ENCODE results near the gene FXYD6.

FXYD6 gene

DNA sequence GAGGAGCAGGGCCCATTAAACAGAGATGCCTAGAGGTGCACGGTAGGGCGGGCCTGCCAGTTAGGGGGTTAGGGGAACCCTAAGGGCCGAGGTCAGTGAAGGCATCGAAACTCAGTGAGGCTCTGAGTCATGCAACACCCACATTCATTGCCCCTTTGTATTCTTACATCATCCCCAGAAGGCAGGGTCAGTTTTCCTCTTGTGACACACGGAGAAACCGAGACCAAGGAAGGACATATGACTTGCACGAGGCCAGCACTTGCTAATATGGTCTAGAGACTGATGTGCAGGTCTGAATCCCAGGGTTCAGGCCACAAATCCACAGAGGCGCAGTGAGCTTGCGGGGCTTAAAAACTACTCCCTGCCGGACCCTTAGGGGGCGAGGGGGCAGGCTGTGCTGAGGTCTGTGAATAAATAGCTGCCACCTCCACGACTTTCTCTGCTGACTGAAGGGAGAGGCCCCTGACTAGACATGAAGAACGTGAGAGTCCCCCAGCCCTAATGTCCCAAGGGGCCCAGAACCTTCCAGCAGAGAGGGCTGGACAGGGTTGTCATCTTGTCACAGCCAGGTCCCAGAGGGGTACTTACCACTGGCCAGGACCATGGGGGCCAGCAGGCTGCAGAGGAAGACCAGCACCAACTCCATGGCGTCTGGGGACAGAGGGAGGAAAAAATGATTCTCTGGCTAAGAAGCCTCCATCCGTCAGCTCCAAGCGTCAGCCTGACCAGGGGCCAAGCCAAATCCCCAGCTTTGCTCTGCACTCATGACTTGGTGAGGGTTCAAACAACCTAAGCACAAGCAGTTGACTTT, 34.1 kb downstream of the FXYD6 start:
- no peak for DNase-seq (ENCODE audit: low read depth)

DNA sequence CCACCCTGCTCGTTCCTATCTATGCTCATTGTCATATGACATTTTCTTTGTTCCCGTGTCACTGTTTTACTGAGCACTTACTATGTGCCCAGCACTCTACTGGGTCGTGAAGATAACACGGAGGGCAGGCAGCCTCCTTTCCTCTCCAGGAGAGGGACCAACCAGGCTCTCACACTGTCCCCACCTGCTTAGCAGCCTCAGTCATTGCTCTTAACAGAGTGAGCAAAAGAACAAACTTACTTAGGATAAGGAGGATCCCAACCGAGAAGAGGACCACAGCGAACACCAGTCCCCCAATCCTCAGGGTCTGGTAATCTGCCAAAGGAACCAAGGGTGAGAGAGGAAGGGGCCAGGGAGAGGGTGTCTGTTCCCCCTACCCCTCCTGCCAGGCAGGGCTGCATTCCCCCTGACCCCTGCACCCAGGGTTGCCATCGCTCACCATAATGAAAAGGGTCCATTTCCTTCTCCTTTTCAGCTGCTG, 34.9 kb downstream of the FXYD6 start:
- DNase-seq (ENCODE audit: low read depth), result no peak

DNA sequence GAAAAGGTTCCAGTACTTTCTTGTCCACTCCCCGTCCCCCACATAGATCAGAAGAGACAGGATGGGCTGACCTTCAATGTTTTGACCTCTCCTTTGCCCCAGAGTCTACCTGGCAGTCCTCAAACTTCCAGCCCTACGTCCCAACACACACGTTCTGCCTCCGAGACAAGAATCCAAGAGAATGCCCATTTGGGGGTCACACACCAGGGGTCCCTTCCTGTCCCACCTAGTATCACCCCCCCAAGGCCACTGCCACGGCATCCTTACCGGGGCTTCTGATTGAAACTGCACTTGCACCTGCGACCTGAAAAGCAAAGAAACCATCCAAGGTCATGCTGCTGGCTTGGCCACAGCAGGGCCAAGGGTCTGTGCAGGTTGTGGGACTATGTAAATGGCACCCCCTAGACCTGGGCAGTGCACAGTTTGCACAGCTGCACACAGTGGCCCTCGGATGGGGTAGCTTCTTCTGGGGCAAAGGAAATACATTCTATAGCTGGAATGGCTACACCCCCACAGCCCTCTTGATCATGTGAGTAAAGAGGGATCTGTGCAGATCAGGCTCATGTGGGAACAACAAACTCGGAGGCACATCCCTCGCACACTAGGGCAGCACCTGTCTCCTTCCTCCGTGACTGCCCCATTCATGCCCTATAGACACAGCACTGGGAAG, 35.4 kb downstream of the FXYD6 start:
- no peak for DNase-seq (ENCODE audit: low read depth)

GRCh38 chr11:117839936-117840813, 36.3 kb downstream of the FXYD6 start:
- no peak for DNase-seq (ENCODE audit: low read depth)

DNA sequence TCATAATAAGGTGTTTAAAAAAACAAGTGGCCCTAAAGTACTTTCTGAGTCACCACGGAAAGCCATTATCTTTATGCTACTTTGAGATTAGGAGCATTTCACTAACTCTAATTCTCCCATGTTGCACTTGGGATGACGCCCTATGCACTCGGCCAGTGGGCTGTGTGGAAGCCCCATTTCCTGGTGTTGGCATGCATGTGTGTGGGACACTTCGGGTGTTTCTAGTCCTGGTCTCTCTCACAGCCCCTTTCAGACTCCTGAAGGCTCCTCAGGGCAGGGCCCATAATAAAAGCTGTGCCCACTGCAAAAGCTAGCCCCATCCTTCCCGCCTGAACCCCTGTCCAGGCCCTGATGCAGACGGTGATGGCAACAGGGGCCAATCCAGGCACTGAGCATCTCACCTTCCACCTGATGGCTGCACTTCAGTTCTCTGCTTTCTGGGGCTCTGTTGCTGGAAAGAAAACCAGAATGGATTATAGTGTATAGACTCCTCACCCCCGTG, 37.0 kb downstream of the FXYD6 start:
- no peak for DNase-seq (ENCODE audit: low read depth)

GRCh38 chr11:117838901-117839300, 37.6 kb downstream of the FXYD6 start:
- no peak for DNase-seq (ENCODE audit: low read depth)

GRCh38 chr11:117837791-117838190, 38.7 kb downstream of the FXYD6 start:
- no peak for DNase-seq (ENCODE audit: low read depth)

DNA sequence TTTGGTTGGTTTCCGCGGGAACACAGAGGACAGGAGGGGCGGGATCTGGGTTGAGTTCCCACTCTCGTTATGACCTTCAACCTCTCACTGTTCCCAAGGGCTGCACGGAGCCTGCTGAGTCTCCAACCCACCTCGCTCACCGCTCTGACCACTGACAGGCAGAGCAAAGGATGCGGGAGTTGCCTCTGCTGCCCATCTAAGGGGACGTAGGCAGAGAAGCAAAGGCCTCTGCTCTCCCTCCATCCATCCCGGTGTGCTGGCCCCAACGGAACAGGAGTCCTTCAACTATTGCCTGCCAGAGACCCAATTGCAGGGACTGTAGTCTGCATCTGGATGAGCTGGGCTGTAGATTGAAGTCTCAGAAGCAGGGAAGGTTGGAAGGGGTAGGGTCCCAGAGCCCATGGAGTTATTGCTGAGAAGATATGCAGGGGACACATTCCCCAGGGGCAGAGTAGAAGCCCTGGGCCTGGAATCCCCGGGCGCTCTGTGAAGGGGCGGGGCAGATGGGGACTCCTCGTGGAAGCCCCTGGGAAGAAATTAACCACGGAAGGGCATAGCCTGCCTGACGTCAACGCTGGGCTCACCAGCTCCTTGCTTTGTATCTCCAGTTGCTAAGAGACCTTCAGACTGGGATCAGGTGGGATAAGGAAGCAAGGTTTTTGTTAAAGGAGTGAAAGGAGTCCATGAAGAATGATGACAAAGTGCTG, 39.2 kb downstream of the FXYD6 start:
- no peak for DNase-seq (ENCODE audit: low read depth)

DNA sequence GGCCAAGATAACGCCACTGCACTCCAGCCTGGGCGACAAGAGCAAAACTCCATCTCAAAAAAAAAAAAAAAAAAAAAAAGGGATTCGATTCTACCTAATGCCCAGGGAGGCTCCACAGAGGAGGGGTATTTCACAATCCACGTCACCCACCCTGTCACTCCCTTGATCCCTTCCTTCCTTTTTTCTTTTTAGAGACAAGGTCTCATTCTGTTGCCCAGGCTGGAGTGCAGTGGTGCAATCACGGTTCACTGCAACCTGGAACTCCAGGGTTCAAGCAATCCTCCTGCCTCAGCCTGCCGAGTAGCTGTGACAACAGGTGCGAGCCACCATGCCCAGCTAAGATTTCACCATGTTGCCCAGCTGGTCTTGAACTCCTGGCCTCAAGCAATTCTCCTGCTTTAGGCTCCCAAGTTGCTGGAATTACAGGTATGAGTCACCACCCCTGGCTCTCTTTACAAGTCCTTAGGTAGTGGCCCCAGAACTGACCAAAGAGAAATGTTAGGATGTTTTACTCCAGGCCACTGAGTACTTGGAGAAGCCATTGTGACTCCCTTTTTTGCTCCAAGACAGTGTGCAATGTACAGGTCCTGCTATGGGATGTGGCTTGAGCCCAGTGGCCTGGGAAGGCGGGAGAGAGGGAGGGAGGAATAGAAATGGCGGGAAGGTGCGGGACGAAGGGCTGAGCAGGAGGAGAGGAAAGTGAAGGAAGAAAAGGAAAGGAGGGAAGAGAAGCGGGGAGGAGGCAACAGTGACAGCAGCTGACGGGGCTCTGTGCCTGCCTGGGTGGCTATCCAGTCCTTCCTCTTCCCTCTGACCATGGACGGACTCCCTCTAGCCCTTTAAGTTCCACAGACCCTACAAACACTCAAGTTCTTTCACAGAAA, 40.1 kb downstream of the FXYD6 start:
- no peak for DNase-seq (ENCODE audit: low read depth)

DNA sequence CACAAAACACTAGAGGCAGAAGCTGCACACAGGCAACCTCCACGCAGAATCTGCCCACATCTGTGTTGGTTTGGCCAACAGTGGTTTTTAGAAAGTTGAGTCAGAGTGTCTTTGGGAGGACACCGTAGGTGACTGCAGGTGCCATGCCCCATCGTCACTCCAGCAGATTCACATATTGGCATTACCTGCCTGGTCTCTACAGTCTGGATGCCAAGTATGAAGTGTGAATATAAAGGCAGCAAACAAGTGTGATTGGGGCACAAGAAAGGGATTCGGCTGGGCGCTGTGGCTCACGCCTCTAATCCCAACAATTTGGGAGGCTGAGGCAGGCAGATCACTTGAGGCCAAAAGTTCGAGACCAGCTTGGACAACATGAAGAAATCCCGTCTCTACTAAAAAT, 40.9 kb downstream of the FXYD6 start:
- no peak for DNase-seq (ENCODE audit: low read depth)

DNA sequence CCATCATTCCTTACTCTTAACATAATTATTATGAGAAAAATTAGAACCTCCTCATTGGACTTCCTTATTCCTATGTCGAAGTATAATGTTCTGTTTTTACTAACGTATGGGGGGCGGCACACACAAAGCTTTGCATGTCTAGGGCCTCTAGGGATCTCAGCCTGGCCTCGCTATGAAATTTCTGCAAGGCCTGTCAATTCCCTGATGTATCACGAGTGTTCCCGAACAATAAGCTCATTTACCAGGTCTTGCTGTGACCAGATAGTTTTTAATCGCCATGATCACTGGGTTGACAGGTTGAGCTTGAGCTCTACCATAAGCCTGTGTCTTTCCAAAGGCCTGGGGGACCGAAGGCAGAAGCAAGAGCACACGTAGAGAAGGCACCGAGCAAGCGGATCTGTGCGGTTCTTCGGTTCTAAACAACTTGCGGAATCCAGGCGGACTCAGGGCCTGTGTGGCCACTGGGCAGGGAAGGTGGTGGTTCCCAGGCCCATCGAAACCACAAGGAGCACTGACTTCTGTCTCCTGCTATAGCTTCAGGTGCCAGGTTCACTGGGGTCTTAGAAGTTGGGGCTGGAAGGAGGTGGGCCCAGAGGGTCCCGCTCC, 41.5 kb downstream of the FXYD6 start:
- DNase-seq (ENCODE audit: low read depth), result no peak

GRCh38 chr11:117834068-117834810, 42.2 kb downstream of the FXYD6 start:
- DNase-seq (ENCODE audit: low read depth), result no peak

DNA sequence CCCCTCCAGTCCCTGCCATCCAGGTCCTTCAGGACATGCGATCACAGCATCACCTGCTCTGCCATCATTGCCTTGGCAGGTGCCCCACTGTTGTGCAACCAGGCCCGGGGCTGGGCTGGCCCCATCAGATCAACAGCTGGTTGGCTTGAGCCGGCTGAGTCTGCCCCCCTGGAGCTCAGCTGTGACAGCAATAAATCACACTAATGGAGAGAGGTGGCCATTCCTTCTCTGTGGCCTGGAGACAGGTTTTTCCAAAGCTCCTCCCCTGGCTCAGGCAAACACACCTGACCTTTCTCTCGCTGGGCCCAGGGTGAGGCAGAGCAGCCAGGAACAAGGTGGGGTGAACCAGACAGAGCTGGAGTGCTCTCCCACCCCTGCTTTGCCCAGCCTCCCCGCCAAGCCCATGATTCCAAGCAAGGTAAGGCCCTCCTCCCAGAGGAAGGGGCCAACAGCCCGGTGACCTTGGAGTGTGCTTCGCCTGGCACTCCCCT, 43.0 kb downstream of the FXYD6 start:
- no peak for DNase-seq (ENCODE audit: low read depth)

- no peak for DNase-seq (ENCODE audit: low read depth)
Observed at GRCh38 chr11:117832511-117832910, 43.9 kb downstream of the FXYD6 start.

GRCh38 chr11:117831661-117832415, 44.6 kb downstream of the FXYD6 start:
- no peak for DNase-seq (ENCODE audit: low read depth)

- DNase-seq (ENCODE audit: low read depth), result no peak
Observed at GRCh38 chr11:117830674-117831351, 45.6 kb downstream of the FXYD6 start.

DNA sequence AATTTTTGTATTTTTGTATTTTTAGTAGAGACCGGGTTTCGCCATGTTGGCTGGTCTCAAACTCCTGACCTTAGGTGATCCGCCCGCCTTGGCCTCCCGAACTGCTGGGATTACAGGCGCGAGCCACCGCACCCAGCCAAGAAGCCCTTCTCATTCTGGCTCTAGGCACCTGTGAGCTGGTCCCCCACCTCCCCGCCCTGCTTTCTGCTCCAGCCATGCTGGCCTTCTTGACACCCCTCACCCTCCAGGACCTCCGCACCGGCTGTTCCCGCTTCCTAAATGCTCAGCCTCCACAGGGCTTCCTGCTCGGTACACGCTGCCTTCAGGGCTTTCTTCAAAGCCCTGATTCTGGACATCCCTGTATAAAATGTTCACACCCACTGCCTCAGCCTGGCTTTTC, 46.4 kb downstream of the FXYD6 start:
- no peak for DNase-seq (ENCODE audit: low read depth)

DNA sequence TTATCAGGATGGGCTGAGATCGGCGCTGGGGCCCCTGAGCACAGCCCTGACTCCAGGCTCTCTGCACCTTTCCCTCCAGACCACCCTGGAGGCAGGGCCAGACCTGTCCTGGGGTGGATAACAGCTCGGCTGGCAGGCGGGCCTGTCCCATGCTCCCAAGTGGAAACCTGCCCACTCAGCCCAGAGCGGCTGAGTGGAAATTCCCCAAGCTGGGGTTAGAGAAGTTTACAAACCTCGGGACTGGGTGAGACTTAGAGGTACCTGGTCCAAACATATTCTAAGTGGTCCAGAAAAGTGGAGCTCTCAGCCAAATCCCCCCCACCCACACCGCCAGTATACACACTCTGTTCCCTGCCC, 47.1 kb downstream of the FXYD6 start:
- no peak for DNase-seq (ENCODE audit: low read depth)
